ENCODE data around the gene ARHGAP20. TPM values are rescaled to one million over a fixed set of nuclear protein-coding genes. Genes with fewer than 3 reads are reported as not detected.

Gene ARHGAP20
- total and polyA plus RNA-seq, 2 of the 8 experiments (the other 6 are each of a cell fraction or from before 2014, with no cell fraction given), result 0.05 to 0.28 TPM

GRCh38 chr11:110675548-110675947 is 36.7 kb downstream of the ARHGAP20 start (continued):
- TF ChIP-seq RFX5 (IDR thresholded peaks at IDR 0.05; ENCODE audit: borderline replicate concordance, low read depth, low read length) (no peak), RNF2 (IDR thresholded peaks at IDR 0.05; ENCODE audit: borderline replicate concordance, low read depth, low read length, missing control alignments, poor library complexity, severe bottlenecking) (no peak), CBX5 (IDR thresholded peaks at IDR 0.05; ENCODE audit: low read depth, low read length) (no peak), EP300 (IDR thresholded peaks at IDR 0.05; ENCODE audit: borderline replicate concordance in 1 of 2, low read depth in 2 of 2, low read length in 2 of 2) (no peak), RXRA (IDR thresholded peaks at IDR 0.05; ENCODE audit: insufficient read depth, low read depth, low read length) (no peak), CHD7 (IDR thresholded peaks at IDR 0.05; ENCODE audit: insufficient replicate concordance, low read length) (no peak)

Measured in H1 (cell line).